HEK293 (cell line): ENCODE measurements around the gene MCM8.

ENCODE experiments used
- BCL11A ChIP-seq: fragments of 450-650 bp; formaldehyde crosslinking; IDR thresholded peaks from 2 replicates; pipeline ENCODE4 v1.5.1; 2016; ENCODE audit warnings: low read depth, missing biosample characterization, missing genetic modification characterization
- BCL11B ChIP-seq: fragments of 450-650 bp; formaldehyde crosslinking; IDR thresholded peaks from 2 replicates; pipeline ENCODE4 v1.5.1; 2016; ENCODE audit warnings: low read depth, missing biosample characterization, missing genetic modification characterization
- BCL6B ChIP-seq: fragments of 450-650 bp; formaldehyde crosslinking; IDR thresholded peaks from 2 replicates; pipeline ENCODE4 v1.5.1; 2017; ENCODE audit warnings: missing biosample characterization, missing genetic modification characterization
- HOXC10 ChIP-seq: sonication (generic); formaldehyde crosslinking; IDR thresholded peaks from 2 replicates; pipeline ENCODE4 v1.8.1; 2023; ENCODE audit warnings: mild to moderate bottlenecking, missing genetic modification reagents
- IKZF3 ChIP-seq: fragments of 450-650 bp; IDR thresholded peaks from 2 replicates; pipeline ENCODE4 v1.5.0; 2018; ENCODE audit warnings: missing biosample characterization, mild to moderate bottlenecking, missing genetic modification characterization, moderate library complexity
- MZF1 ChIP-seq: fragments of 450-650 bp; formaldehyde crosslinking; IDR thresholded peaks from 2 replicates; pipeline ENCODE4 v1.5.1; 2017; ENCODE audit warnings: missing biosample characterization, missing genetic modification characterization, borderline replicate concordance
- SCRT1 ChIP-seq: fragments of 450-650 bp; formaldehyde crosslinking; IDR thresholded peaks from 2 replicates; pipeline ENCODE4 v1.5.1; 2016; ENCODE audit warnings: missing biosample characterization, missing genetic modification characterization, borderline replicate concordance
- SCRT2 ChIP-seq: fragments of 450-650 bp; formaldehyde crosslinking; IDR thresholded peaks from 2 replicates; pipeline ENCODE4 v1.5.1; 2016; ENCODE audit warnings: missing biosample characterization, missing genetic modification characterization
- ZFHX2 ChIP-seq: fragments of 450-650 bp; formaldehyde crosslinking; conservative IDR thresholded peaks from 2 replicates; pipeline ENCODE4 v1.5.1; 2016; ENCODE audit warnings: missing biosample characterization, missing genetic modification characterization
- ZNF114 ChIP-seq: fragments of 450-650 bp; formaldehyde crosslinking; IDR thresholded peaks from 2 replicates; pipeline ENCODE4 v1.5.0; 2017; ENCODE audit warnings: missing biosample characterization, missing genetic modification characterization
- ZNF121 ChIP-seq: fragments of 450-650 bp; formaldehyde crosslinking; IDR thresholded peaks from 2 replicates; pipeline ENCODE4 v1.5.1; 2016; ENCODE audit warnings: missing biosample characterization, missing genetic modification characterization
- ZNF133 ChIP-seq: fragments of 450-650 bp; formaldehyde crosslinking; IDR thresholded peaks from 2 replicates; pipeline ENCODE4 v1.5.1; 2016; ENCODE audit warnings: missing biosample characterization, missing genetic modification characterization
- ZNF138 ChIP-seq: fragments of 450-650 bp; formaldehyde crosslinking; IDR thresholded peaks from 2 replicates; pipeline ENCODE4 v1.5.1; 2016; ENCODE audit warnings: missing biosample characterization, missing genetic modification characterization, borderline replicate concordance
- ZNF146 ChIP-seq: fragments of 450-650 bp; formaldehyde crosslinking; IDR thresholded peaks from 2 replicates; pipeline ENCODE4 v1.5.1; 2016; ENCODE audit warnings: missing biosample characterization, missing genetic modification characterization
- ZNF157 ChIP-seq: fragments of 450-650 bp; formaldehyde crosslinking; IDR thresholded peaks from 2 replicates; pipeline ENCODE4 v1.5.1; 2016; ENCODE audit warnings: missing biosample characterization, missing genetic modification characterization
- ZNF184 ChIP-seq: fragments of 450-650 bp; IDR thresholded peaks from 2 replicates; pipeline ENCODE4 v1.5.1; 2018; ENCODE audit warnings: missing biosample characterization, mild to moderate bottlenecking, missing genetic modification characterization
- ZNF202 ChIP-seq: fragments of 450-650 bp; formaldehyde crosslinking; IDR thresholded peaks from 2 replicates; pipeline ENCODE4 v1.5.1; 2016; ENCODE audit warnings: missing biosample characterization, missing genetic modification characterization, borderline replicate concordance
- ZNF211 ChIP-seq: fragments of 450-650 bp; formaldehyde crosslinking; IDR thresholded peaks from 2 replicates; pipeline ENCODE4 v1.5.1; 2016; ENCODE audit warnings: low read depth, missing biosample characterization, missing genetic modification characterization
- ZNF274 ChIP-seq, 2 experiments: fragments of 200-500 bp in 1 of 2; fragments of 450-650 bp in 1 of 2; sonication (Bioruptor generic) in 1 of 2; formaldehyde crosslinking in 1 of 2; IDR thresholded peaks; 2 replicates each; pipeline versions ENCODE4 v1.5.1 to v1.6.1; 2014 to 2016; ENCODE audit warnings: borderline replicate concordance in 1 of 2, inconsistent platforms in 1 of 2, low read length in 1 of 2, missing biosample characterization in 1 of 2, missing genetic modification characterization in 1 of 2
- ZNF398 ChIP-seq: fragments of 450-650 bp; formaldehyde crosslinking; IDR thresholded peaks from 2 replicates; pipeline ENCODE4 v1.5.1; 2017; ENCODE audit warnings: missing biosample characterization, missing genetic modification characterization
- ZNF530 ChIP-seq: fragments of 450-650 bp; formaldehyde crosslinking; IDR thresholded peaks from 2 replicates; pipeline ENCODE4 v1.5.1; 2016; ENCODE audit warnings: low read depth, missing biosample characterization, missing genetic modification characterization
- ZNF549 ChIP-seq: fragments of 450-650 bp; IDR thresholded peaks from 2 replicates; pipeline ENCODE4 v1.5.1; 2018; ENCODE audit warnings: missing biosample characterization, missing genetic modification characterization, mild to moderate bottlenecking, inconsistent platforms, moderate library complexity
- ZNF639 ChIP-seq: fragments of 450-650 bp; formaldehyde crosslinking; IDR thresholded peaks from 2 replicates; pipeline ENCODE4 v1.5.1; 2016; ENCODE audit warnings: missing biosample characterization, missing genetic modification characterization
- ZNF660 ChIP-seq: fragments of 450-650 bp; IDR thresholded peaks from 2 replicates; pipeline ENCODE4 v1.5.1; 2018; ENCODE audit warnings: missing biosample characterization, mild to moderate bottlenecking, missing genetic modification characterization
- ZNF837 ChIP-seq: fragments of 450-650 bp; formaldehyde crosslinking; IDR thresholded peaks from 2 replicates; pipeline ENCODE4 v1.5.1; 2016; ENCODE audit warnings: missing biosample characterization, missing genetic modification characterization
- ZSCAN30 ChIP-seq: fragments of 450-650 bp; IDR thresholded peaks from 2 replicates; pipeline ENCODE4 v1.5.1; 2018; ENCODE audit warnings: missing biosample characterization, mild to moderate bottlenecking, missing genetic modification characterization, moderate library complexity
- ZSCAN5A ChIP-seq: fragments of 450-650 bp; formaldehyde crosslinking; IDR thresholded peaks from 2 replicates; pipeline ENCODE4 v1.5.1; 2016; ENCODE audit warnings: missing biosample characterization, missing genetic modification characterization
- TF ChIP-seq, protein P1 (sequence below): fragments of 450-650 bp; formaldehyde crosslinking; IDR thresholded peaks from 2 replicates; pipeline ENCODE4 v1.5.1; 2016; ENCODE audit warnings: missing biosample characterization, missing genetic modification characterization

Gene MCM8

DNA sequence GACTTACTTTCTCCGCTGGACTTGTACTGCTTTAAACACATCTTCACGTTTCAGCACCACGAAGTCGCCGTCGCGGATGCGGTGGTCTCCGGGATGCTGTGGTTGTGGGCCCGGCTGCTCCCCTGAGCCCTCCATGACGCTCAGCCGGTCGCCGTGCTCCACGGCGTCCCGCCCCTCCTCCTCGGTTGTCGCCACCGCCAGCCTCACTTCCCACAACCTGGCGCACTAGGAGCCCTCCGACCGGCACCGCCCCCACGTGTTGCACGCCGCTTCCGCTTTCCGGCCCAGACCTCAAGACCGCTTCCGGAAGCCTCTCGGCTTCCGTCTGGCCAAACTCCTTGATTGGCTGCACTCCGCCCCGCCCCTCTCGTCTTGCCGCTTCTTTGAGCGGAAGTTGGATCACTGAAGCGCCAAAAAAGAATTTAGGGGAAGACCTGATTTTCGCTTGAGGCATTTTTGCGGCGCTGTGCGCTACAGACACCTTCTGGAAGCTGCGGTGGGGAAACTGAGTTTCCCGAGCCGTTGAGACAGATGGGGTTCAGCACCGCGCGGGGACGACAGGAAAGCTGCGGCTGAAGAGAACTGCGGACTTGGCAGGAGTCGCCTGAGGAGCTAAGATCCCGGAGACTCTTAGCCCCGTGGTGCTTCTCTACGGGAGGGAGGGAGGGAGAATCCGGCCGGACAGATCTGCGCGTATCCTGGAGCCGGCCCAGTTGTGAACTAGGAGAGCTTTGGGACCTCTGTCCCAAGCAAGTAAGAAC lies at the start of gene MCM8, which contains the start of gene TRMT6 (continued):
- TF ChIP-seq ZSCAN5A (tag by site-specific recombination) (no peak), ZFHX2 (tag by site-specific recombination) (peak; percentile 57; the same call in 1 of the 2 replicates), HOXC10 (CRISPR knock-in tag) (no peak), ZNF549 (tag by site-specific recombination) (no peak), ZNF660 (tag by site-specific recombination) (no peak), ZNF639 (tag by site-specific recombination) (no peak), ZNF133 (tag by site-specific recombination) (no peak), SCRT2 (tag by site-specific recombination) (peak; percentile 100), SCRT1 (peak; percentile 99), ZNF211 (tag by site-specific recombination) (no peak), ZNF837 (tag by site-specific recombination) (no peak), ZNF121 (tag by site-specific recombination) (no peak), ZNF146 (no peak), MZF1 (tag by site-specific recombination) (no peak), ZNF274 (IDR thresholded peaks at IDR 0.05; ENCODE audit: low read length) (no peak), ZNF274 (tag by site-specific recombination; IDR thresholded peaks at IDR 0.05; ENCODE audit: borderline replicate concordance) (no peak), IKZF3 (tag by site-specific recombination) (no peak), ZNF184 (tag by site-specific recombination) (no peak), BCL6B (tag by site-specific recombination) (no peak), ZNF202 (tag by site-specific recombination) (no peak), ZNF157 (tag by site-specific recombination) (no peak), ZNF138 (no peak), ZNF114 (no peak), ZSCAN30 (no peak), ZNF530 (tag by site-specific recombination) (no peak), ZNF398 (tag by site-specific recombination) (no peak), BCL11B (no peak), BCL11A (tag by site-specific recombination) (no peak)
- TF ChIP-seq, protein P1, sequence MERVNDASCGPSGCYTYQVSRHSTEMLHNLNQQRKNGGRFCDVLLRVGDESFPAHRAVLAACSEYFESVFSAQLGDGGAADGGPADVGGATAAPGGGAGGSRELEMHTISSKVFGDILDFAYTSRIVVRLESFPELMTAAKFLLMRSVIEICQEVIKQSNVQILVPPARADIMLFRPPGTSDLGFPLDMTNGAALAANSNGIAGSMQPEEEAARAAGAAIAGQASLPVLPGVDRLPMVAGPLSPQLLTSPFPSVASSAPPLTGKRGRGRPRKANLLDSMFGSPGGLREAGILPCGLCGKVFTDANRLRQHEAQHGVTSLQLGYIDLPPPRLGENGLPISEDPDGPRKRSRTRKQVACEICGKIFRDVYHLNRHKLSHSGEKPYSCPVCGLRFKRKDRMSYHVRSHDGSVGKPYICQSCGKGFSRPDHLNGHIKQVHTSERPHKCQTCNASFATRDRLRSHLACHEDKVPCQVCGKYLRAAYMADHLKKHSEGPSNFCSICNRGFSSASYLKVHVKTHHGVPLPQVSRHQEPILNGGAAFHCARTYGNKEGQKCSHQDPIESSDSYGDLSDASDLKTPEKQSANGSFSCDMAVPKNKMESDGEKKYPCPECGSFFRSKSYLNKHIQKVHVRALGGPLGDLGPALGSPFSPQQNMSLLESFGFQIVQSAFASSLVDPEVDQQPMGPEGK: 0 out of 2 replicates have a peak, but pooled peaks have one; percentile 22
